ENCODE results near the gene GIGYF1. TPM values are rescaled to one million over a fixed set of nuclear protein-coding genes. Genes with fewer than 3 reads are reported as not detected.

The GIGYF1 gene
- total and polyA plus RNA-seq, 2 of the 4 experiments (the other 2 are of a cell fraction) = 3.0 to 10.7 TPM

GRCh38 chr7:100705320-100705752 is 11.3 kb upstream of the GIGYF1 start:
- H2AK5ac ChIP-seq (ENCODE audit: low read depth, low read length) = peak overlapping the region; percentile 68; the same call in 1 of the 2 replicates
- CTCF ChIA-PET = interaction anchor here (0.7 to 2.4 kb wide), 17 partner anchors 9 to 189 kb away, joined by 3 to 27 read pairs (median 4); partner anchors contain the start of genes EPHB4 and SLC12A9
- peak overlapping the region; percentile 50 for H3K14ac ChIP-seq (replicated peaks; ENCODE audit: low read depth, low read length)
- H2AFZ ChIP-seq (replicated peaks; ENCODE audit: low read length, poor library complexity) = peak overlapping the region; percentile 100
- H2AK9ac ChIP-seq (replicated peaks; ENCODE audit: low read depth, low read length, poor library complexity) = peak overlapping the region; percentile 87
- H4K5ac ChIP-seq (ENCODE audit: low read depth, low read length) = peak overlapping the region; percentile 4
- H3K79me1 ChIP-seq (ENCODE audit: low read depth in 1 of 2, low read length in 2 of 2) = peaks cover 13 to 23% of the 10 kb centered on the region in 2 experiments
- ATAC-seq (ENCODE audit: low read depth) = peak; percentile 80
- WGBS, 2 experiments (ENCODE audit: extremely low coverage in 2 of 2, insufficient read length in 1 of 2) = 1% methylated on average over 12 of the region's 25 CpGs; no CpG with 5 or more reads in 1 of the 2 experiments
- H3K56ac ChIP-seq (ENCODE audit: extremely low read depth, insufficient read depth, low read length) = peak overlapping the region; percentile 36; the same call in 1 of the 2 replicates
- H2BK20ac ChIP-seq (ENCODE audit: low read depth, low read length) = no peak overlapping the region
- peak overlapping the region; percentile 39 for H3K27ac ChIP-seq (ENCODE audit: insufficient read depth, low read length)
- no peak overlapping the region for H2BK120ac ChIP-seq (ENCODE audit: low read depth, low read length)
- POLR2A ChIA-PET (ENCODE audit: unreplicated experiment) = interaction anchor here (1.1 to 1.3 kb wide), 2 partner anchors 170 to 184 kb away, joined by 3 to 5 read pairs; partner anchors contain the start of genes SRRT and UFSP1
- H3K4me1 ChIP-seq (ENCODE audit: control insufficient read depth, insufficient read depth, low read length) = peaks cover 4% of the 10 kb centered on the region; the same call in 1 of the 2 replicates
- peak overlapping the region; percentile 3 for H2BK5ac ChIP-seq (ENCODE audit: low read depth, low read length, poor library complexity, severe bottlenecking)
- H3K23ac ChIP-seq (ENCODE audit: low read depth, low read length) = no peak overlapping the region
- BruUV-seq (replicated peaks) = no TSS peak
- H3K9ac ChIP-seq (ENCODE audit: low read depth, low read length) = peak overlapping the region; percentile 66
- DNase-seq = peak; percentile 59
- peak overlapping the region; percentile 89 for H3K4me2 ChIP-seq (ENCODE audit: low read depth, low read length)
- no peak for TF ChIP-seq ELK1 (IDR thresholded peaks at IDR 0.05; ENCODE audit: borderline replicate concordance, low read depth, low read length)
- peak; percentile 74 for TF ChIP-seq RAD21 (IDR thresholded peaks at IDR 0.05; ENCODE audit: low read length)
- no peak for TF ChIP-seq CEBPB (IDR thresholded peaks at IDR 0.05; ENCODE audit: low read depth, low read length)
- TF ChIP-seq, protein P1, sequence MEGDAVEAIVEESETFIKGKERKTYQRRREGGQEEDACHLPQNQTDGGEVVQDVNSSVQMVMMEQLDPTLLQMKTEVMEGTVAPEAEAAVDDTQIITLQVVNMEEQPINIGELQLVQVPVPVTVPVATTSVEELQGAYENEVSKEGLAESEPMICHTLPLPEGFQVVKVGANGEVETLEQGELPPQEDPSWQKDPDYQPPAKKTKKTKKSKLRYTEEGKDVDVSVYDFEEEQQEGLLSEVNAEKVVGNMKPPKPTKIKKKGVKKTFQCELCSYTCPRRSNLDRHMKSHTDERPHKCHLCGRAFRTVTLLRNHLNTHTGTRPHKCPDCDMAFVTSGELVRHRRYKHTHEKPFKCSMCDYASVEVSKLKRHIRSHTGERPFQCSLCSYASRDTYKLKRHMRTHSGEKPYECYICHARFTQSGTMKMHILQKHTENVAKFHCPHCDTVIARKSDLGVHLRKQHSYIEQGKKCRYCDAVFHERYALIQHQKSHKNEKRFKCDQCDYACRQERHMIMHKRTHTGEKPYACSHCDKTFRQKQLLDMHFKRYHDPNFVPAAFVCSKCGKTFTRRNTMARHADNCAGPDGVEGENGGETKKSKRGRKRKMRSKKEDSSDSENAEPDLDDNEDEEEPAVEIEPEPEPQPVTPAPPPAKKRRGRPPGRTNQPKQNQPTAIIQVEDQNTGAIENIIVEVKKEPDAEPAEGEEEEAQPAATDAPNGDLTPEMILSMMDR (conservative IDR thresholded peaks at IDR 0.05; ENCODE audit: low read depth, low read length) = peak; percentile 84
- no peak for TF ChIP-seq RCOR1 (IDR thresholded peaks at IDR 0.05; ENCODE audit: insufficient replicate concordance, low read length)
- TF ChIP-seq MXI1 (IDR thresholded peaks at IDR 0.05; ENCODE audit: borderline replicate concordance, low read depth, low read length) = peak; percentile 64; the same call in 1 of the 2 replicates
- peak; percentile 87 for TF ChIP-seq SMC3 (IDR thresholded peaks at IDR 0.05; ENCODE audit: low read depth, low read length)
- TF ChIP-seq MAZ (IDR thresholded peaks at IDR 0.05; ENCODE audit: borderline replicate concordance, low read depth, low read length) = peak; percentile 53
- no peak for TF ChIP-seq BHLHE40 (IDR thresholded peaks at IDR 0.05; ENCODE audit: low read depth, low read length)
- TF ChIP-seq FOS (IDR thresholded peaks at IDR 0.05; ENCODE audit: low read depth, low read length) = no peak
- no peak for TF ChIP-seq CHD1 (IDR thresholded peaks at IDR 0.05; ENCODE audit: low read depth, low read length)
- H4K8ac ChIP-seq (ENCODE audit: low read depth in 2 of 2, low read length in 2 of 2) = peak overlapping the region; percentile 77 to 87
- H4K91ac ChIP-seq (ENCODE audit: insufficient read depth, low read depth, low read length) = peak overlapping the region; percentile 80
- H2BK15ac ChIP-seq (ENCODE audit: low read depth, low read length) = no peak overlapping the region
- H3K4me3 ChIP-seq (ENCODE audit: insufficient read depth, low read depth, low read length) = peak overlapping the region; percentile 85
- intact Hi-C loops (cut with micrococcal nuclease) (loop anchor here (1.0 to 2.0 kb wide), 4 partner anchors 19 to 147 kb away; partner anchors contain the start of genes EPHB4 and SLC12A9), in situ Hi-C loops (cut with MboI; ENCODE audit: low sequenced_read_pairs) (loop anchor here (5.0 to 25.0 kb wide), 3 partner anchors 119 to 357 kb away; partner anchors contain the start of gene EPHB4), dilution Hi-C loops (cut with HindIII; ENCODE audit: low sequenced_read_pairs, unreplicated experiment) (no loop called here)
- no peaks in the 10 kb centered on the region for H3K36me3 ChIP-seq (ENCODE audit: control insufficient read depth, insufficient read depth, low read length)
- peaks cover 2% of the 10 kb centered on the region; the same call in 1 of the 2 replicates for H3K27me3 ChIP-seq (ENCODE audit: control insufficient read depth, insufficient read depth, low read length)
- peak overlapping the region; percentile 82 for H3K4ac ChIP-seq (ENCODE audit: low read depth, low read length)
- H3K18ac ChIP-seq (ENCODE audit: low read depth, low read length) = no peak overlapping the region; the same call in 1 of the 2 replicates
- H4K20me1 ChIP-seq (ENCODE audit: insufficient read depth, low read length) = no peaks in the 10 kb centered on the region; the same call in 1 of the 2 replicates
- no peaks in the 10 kb centered on the region for H3K9me1 ChIP-seq (ENCODE audit: insufficient read depth, low read length)
- no peaks in the 10 kb centered on the region for H3K9me3 ChIP-seq (ENCODE audit: control insufficient read depth, insufficient read depth, low read length)

Measured in IMR-90 (cell line).